IMR-90 (cell line): ENCODE data around the gene SLC44A1. TPM values are rescaled to one million over a fixed set of nuclear protein-coding genes. Genes with fewer than 3 reads are reported as not detected.

Experiments
- ATAC-seq: fragments of 200-7000 bp; cut with Tn5 transposase; 2 replicates; pipeline ENCODE4 v1.9.1; 2020; ENCODE audit warnings: low read depth, mild to moderate bottlenecking, moderate library complexity
- BruUV-seq: library from RNA; stranded (reverse); fragments of 400-500 nt; replicated peaks from 2 replicates; lab custom pipeline; 2021; lab: Mats Ljungman, UMichigan
- CTCF ChIA-PET: fragments of 300-600 bp; formaldehyde crosslinking; extraction: SDS; loops from one replicate; lab custom pipeline; 2021; ENCODE audit warnings: antibody characterized with exemption; lab: Yijun Ruan, JAX
- POLR2A ChIA-PET: fragments of 300-600 bp; sonication (Branson Sonifier 250); formaldehyde crosslinking; loops from one replicate; lab custom pipeline; 2022; ENCODE audit warnings: antibody characterized with exemption; ENCODE audit not compliant: unreplicated experiment; lab: Charles Lee
- DNase-seq: peaks from one replicate; pipeline ENCODE4 v3.0.0; 2013
- H2AFZ ChIP-seq: replicated peaks from 2 replicates; pipeline ENCODE3; 2013; ENCODE audit warnings: low read length, mild to moderate bottlenecking; ENCODE audit not compliant: poor library complexity
- H2AK5ac ChIP-seq: 2 replicates; pipeline ENCODE4 v1.6.1; 2013; ENCODE audit warnings: low read depth, low read length, inconsistent platforms
- H2AK9ac ChIP-seq: replicated peaks from 2 replicates; pipeline ENCODE3; 2013; ENCODE audit warnings: mild to moderate bottlenecking, low read depth, low read length, moderate library complexity; ENCODE audit not compliant: poor library complexity
- H2BK120ac ChIP-seq: 2 replicates; pipeline ENCODE4 v1.6.1; 2013; ENCODE audit warnings: low read depth, low read length, inconsistent platforms
- H2BK15ac ChIP-seq: 3 replicates; pipeline ENCODE4 v1.6.1; 2013; ENCODE audit warnings: low read depth, low read length, inconsistent platforms
- H2BK20ac ChIP-seq: 2 replicates; pipeline ENCODE4 v1.6.1; 2013; ENCODE audit warnings: low read depth, mild to moderate bottlenecking, inconsistent platforms, low read length, moderate library complexity
- H2BK5ac ChIP-seq: 2 replicates; pipeline ENCODE4 v1.6.1; 2013; ENCODE audit warnings: mild to moderate bottlenecking, low read depth, low read length, inconsistent platforms; ENCODE audit not compliant: poor library complexity, severe bottlenecking
- H3K14ac ChIP-seq: replicated peaks from 2 replicates; pipeline ENCODE4 v1.6.1; 2013; ENCODE audit warnings: low read depth, low read length, inconsistent platforms
- H3K18ac ChIP-seq: 2 replicates; pipeline ENCODE4 v1.6.1; 2013; ENCODE audit warnings: low read depth, low read length, control low read depth
- H3K23ac ChIP-seq: 2 replicates; pipeline ENCODE4 v1.6.1; 2013; ENCODE audit warnings: low read depth, low read length, inconsistent platforms
- H3K27ac ChIP-seq: 2 replicates; pipeline ENCODE4 v1.5.1; 2013; ENCODE audit warnings: mild to moderate bottlenecking, control low read depth, low read length; ENCODE audit not compliant: insufficient read depth
- H3K27me3 ChIP-seq: 2 replicates; pipeline ENCODE4 v1.6.1; 2013; ENCODE audit warnings: low read length; ENCODE audit not compliant: control insufficient read depth, insufficient read depth
- H3K36me3 ChIP-seq: 2 replicates; pipeline ENCODE4 v1.6.1; 2013; ENCODE audit warnings: low read length, mixed read lengths; ENCODE audit not compliant: control insufficient read depth, insufficient read depth
- H3K4ac ChIP-seq: 2 replicates; pipeline ENCODE4 v1.6.1; 2013; ENCODE audit warnings: low read depth, low read length, inconsistent platforms
- H3K4me1 ChIP-seq: 2 replicates; pipeline ENCODE4 v1.6.1; 2013; ENCODE audit warnings: low read length, mixed read lengths; ENCODE audit not compliant: control insufficient read depth, insufficient read depth
- H3K4me2 ChIP-seq: 2 replicates; pipeline ENCODE4 v1.6.1; 2013; ENCODE audit warnings: low read depth, mild to moderate bottlenecking, control low read depth, low read length, moderate library complexity
- H3K4me3 ChIP-seq: 2 replicates; pipeline ENCODE4 v1.5.1; 2013; ENCODE audit warnings: low read depth, mild to moderate bottlenecking, control low read depth, low read length, moderate library complexity; ENCODE audit not compliant: insufficient read depth
- H3K56ac ChIP-seq: 2 replicates; pipeline ENCODE4 v1.6.1; 2013; ENCODE audit warnings: low read length, inconsistent platforms; ENCODE audit not compliant: insufficient read depth; ENCODE audit errors: extremely low read depth
- H3K79me1 ChIP-seq, 2 experiments: 2 replicates each; pipeline ENCODE4 v1.6.1; 2013; ENCODE audit warnings: low read length in 2 of 2, inconsistent platforms in 1 of 2, low read depth in 1 of 2
- H3K9ac ChIP-seq: 2 replicates; pipeline ENCODE4 v1.6.1; 2013; ENCODE audit warnings: low read depth, low read length, control low read depth
- H3K9me1 ChIP-seq: 2 replicates; pipeline ENCODE4 v1.6.1; 2013; ENCODE audit warnings: low read length, inconsistent platforms; ENCODE audit not compliant: insufficient read depth
- H3K9me3 ChIP-seq: 2 replicates; pipeline ENCODE4 v1.6.1; 2013; ENCODE audit warnings: low read length; ENCODE audit not compliant: control insufficient read depth, insufficient read depth
- H4K20me1 ChIP-seq: 2 replicates; pipeline ENCODE4 v1.6.1; 2013; ENCODE audit warnings: low read length, inconsistent platforms; ENCODE audit not compliant: insufficient read depth
- H4K5ac ChIP-seq: 2 replicates; pipeline ENCODE4 v1.6.1; 2013; ENCODE audit warnings: mild to moderate bottlenecking, low read depth, low read length, control low read depth
- H4K8ac ChIP-seq, 2 experiments: 2 replicates each; pipeline ENCODE4 v1.6.1; 2013; ENCODE audit warnings: low read depth in 2 of 2, low read length in 2 of 2, control low read depth in 1 of 2, inconsistent platforms in 1 of 2
- H4K91ac ChIP-seq: 2 replicates; pipeline ENCODE4 v1.6.1; 2013; ENCODE audit warnings: low read depth, low read length, inconsistent platforms; ENCODE audit not compliant: insufficient read depth
- BHLHE40 ChIP-seq: fragments of 150-350 bp; IDR thresholded peaks from 2 replicates; pipeline ENCODE4 v1.6.1; 2016; ENCODE audit warnings: mild to moderate bottlenecking, low read depth, low read length
- CEBPB ChIP-seq: IDR thresholded peaks from 2 replicates; pipeline ENCODE4 v1.6.1; 2012; ENCODE audit warnings: low read depth, low read length, improper control_type of control experiment
- CHD1 ChIP-seq: IDR thresholded peaks from 2 replicates; pipeline ENCODE4 v1.6.1; 2012; ENCODE audit warnings: low read depth, low read length, improper control_type of control experiment
- ELK1 ChIP-seq: fragments of 150-350 bp; IDR thresholded peaks from 2 replicates; pipeline ENCODE4 v1.6.1; 2016; ENCODE audit warnings: low read depth, mild to moderate bottlenecking, low read length, moderate library complexity, borderline replicate concordance
- FOS ChIP-seq: fragments of 150-350 bp; IDR thresholded peaks from 2 replicates; pipeline ENCODE4 v1.6.1; 2016; ENCODE audit warnings: low read depth, low read length
- MAFK ChIP-seq: IDR thresholded peaks from 2 replicates; pipeline ENCODE4 v1.6.1; 2012; ENCODE audit warnings: low read depth, low read length, improper control_type of control experiment
- MAZ ChIP-seq: IDR thresholded peaks from 2 replicates; pipeline ENCODE4 v1.6.1; 2012; ENCODE audit warnings: low read depth, mild to moderate bottlenecking, low read length, improper control_type of control experiment, moderate library complexity, borderline replicate concordance
- MXI1 ChIP-seq: IDR thresholded peaks from 2 replicates; pipeline ENCODE4 v1.6.1; 2012; ENCODE audit warnings: low read depth, mild to moderate bottlenecking, low read length, moderate library complexity, borderline replicate concordance
- NFE2L2 ChIP-seq: fragments of 150-350 bp; IDR thresholded peaks from 2 replicates; pipeline ENCODE4 v1.6.1; 2016; ENCODE audit warnings: low read depth, mild to moderate bottlenecking, low read length
- POLR2A ChIP-seq: IDR thresholded peaks from 2 replicates; pipeline ENCODE4 v1.6.1; 2012; ENCODE audit warnings: mild to moderate bottlenecking, low read depth, low read length
- RAD21 ChIP-seq: IDR thresholded peaks from 2 replicates; pipeline ENCODE4 v1.6.1; 2012; ENCODE audit warnings: low read length, improper control_type of control experiment
- RCOR1 ChIP-seq: IDR thresholded peaks from 2 replicates; pipeline ENCODE4 v1.6.1; 2012; ENCODE audit warnings: mild to moderate bottlenecking, low read length, improper control_type of control experiment; ENCODE audit not compliant: insufficient replicate concordance
- RFX5 ChIP-seq: IDR thresholded peaks from 2 replicates; pipeline ENCODE4 v1.8.0; 2012; ENCODE audit warnings: low read depth, mild to moderate bottlenecking, low read length, moderate library complexity
- SMC3 ChIP-seq: fragments of 150-350 bp; IDR thresholded peaks from 2 replicates; pipeline ENCODE4 v1.6.1; 2016; ENCODE audit warnings: low read depth, mild to moderate bottlenecking, antibody characterized with exemption, low read length, moderate library complexity
- dilution Hi-C: fragments of 300-500 bp; cut with HindIII; formaldehyde crosslinking; loops from one replicate; pipeline ENCODE4 v1.14.3; 2018; ENCODE audit warnings: low sequenced_read_pairs; ENCODE audit not compliant: unreplicated experiment
- in situ Hi-C: fragments of 300-500 bp; cut with MboI; formaldehyde crosslinking; loops from 3 replicates; pipeline ENCODE4 v1.14.3; 2019; ENCODE audit warnings: low sequenced_read_pairs, inconsistent platforms, mixed read lengths
- intact Hi-C: fragments of 100-400 bp; cut with micrococcal nuclease; formaldehyde crosslinking; loops from 2 replicates; pipeline ENCODE4 v1.10.0; 2022
- polyA plus RNA-seq, 3 experiments: library from polyadenylated mRNA; depleted of rRNA; stranded (reverse); fragments of >200 nt; gene quantifications; 2 replicates each; pipeline ENCODE4 v1.2.3, GENCODE V29; 2012; ENCODE audit warnings: low replicate concordance in 1 of 3
- total RNA-seq: library from RNA; depleted of rRNA; stranded (reverse); fragments of >200 nt; gene quantifications from 2 replicates; pipeline ENCODE4 v1.2.3, GENCODE V29; 2012
- TF ChIP-seq, protein P1 (sequence below): fragments of 150-350 bp; IDR thresholded peaks from 2 replicates; pipeline ENCODE4 v1.6.1; 2017; ENCODE audit warnings: mild to moderate bottlenecking, antibody characterized with exemption, low read length, low read depth
- TF ChIP-seq, protein P2 (sequence below): conservative IDR thresholded peaks from 2 replicates; pipeline ENCODE4 v1.5.1; 2012; ENCODE audit warnings: mild to moderate bottlenecking, low read depth, low read length, improper control_type of control experiment

The SLC44A1 gene
- total and polyA plus RNA-seq, 2 of the 4 experiments (the other 2 are of a cell fraction): 5.2 to 21.7 TPM

DNA sequence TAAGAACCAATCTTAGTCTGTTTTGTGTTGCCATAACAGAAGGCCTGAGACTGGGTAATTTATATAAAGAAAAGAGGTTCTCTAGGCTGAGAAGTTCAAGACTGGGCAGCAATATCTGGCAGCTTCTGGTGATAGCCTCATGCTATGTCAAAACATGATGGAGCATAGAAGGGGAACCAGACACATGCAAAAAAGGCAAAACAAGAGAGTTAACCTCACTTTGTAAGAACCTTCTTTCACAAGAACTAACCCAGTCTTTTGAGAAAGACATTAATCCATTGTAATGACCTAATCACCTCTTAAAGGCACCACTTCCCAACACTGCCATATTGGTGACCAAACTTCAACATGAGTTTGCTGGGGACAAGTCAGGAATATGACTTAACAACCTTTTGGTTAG is 240.7 kb downstream of the SLC44A1 start:
- Histone ChIP-seq H2BK120ac (no peak overlapping the region), H3K27ac (no peak overlapping the region), H3K4me3 (no peak overlapping the region), H3K79me1 (peaks cover 0 to 8% of the 10 kb centered on the region in 2 experiments; a peak in 2 of 4 replicates), H3K18ac (no peak overlapping the region), H3K9me3 (no peaks in the 10 kb centered on the region), H4K8ac (no peak overlapping the region), H2BK20ac (no peak overlapping the region), H2AFZ (no peak overlapping the region), H2AK9ac (no peak overlapping the region), H4K5ac (no peak overlapping the region), H3K9ac (no peak overlapping the region), H3K56ac (no peak overlapping the region), H3K14ac (no peak overlapping the region), H3K4me1 (no peaks in the 10 kb centered on the region), H3K23ac (no peak overlapping the region), H2AK5ac (no peak overlapping the region), H2BK5ac (no peak overlapping the region), H3K27me3 (no peaks in the 10 kb centered on the region), H3K36me3 (no peaks in the 10 kb centered on the region), H3K4ac (no peak overlapping the region), H3K9me1 (no peaks in the 10 kb centered on the region), H4K91ac (no peak overlapping the region), H3K4me2 (no peak overlapping the region), H4K20me1 (no peaks in the 10 kb centered on the region; the same call in 1 of the 2 replicates), H2BK15ac (no peak overlapping the region)
- dilution Hi-C loops: no loop called here
- ATAC-seq (no peak), DNase-seq (no peak)
- no TSS peak for BruUV-seq
- no peak for TF ChIP-seq POLR2A
- TF ChIP-seq MAFK: no peak
- no peak for TF ChIP-seq FOS
- no peak for TF ChIP-seq MXI1
- no peak for TF ChIP-seq RCOR1
- TF ChIP-seq BHLHE40: no peak
- TF ChIP-seq, protein P1, sequence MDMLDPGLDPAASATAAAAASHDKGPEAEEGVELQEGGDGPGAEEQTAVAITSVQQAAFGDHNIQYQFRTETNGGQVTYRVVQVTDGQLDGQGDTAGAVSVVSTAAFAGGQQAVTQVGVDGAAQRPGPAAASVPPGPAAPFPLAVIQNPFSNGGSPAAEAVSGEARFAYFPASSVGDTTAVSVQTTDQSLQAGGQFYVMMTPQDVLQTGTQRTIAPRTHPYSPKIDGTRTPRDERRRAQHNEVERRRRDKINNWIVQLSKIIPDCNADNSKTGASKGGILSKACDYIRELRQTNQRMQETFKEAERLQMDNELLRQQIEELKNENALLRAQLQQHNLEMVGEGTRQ: no peak
- TF ChIP-seq RAD21: no peak
- TF ChIP-seq SMC3: no peak
- TF ChIP-seq, protein P2, sequence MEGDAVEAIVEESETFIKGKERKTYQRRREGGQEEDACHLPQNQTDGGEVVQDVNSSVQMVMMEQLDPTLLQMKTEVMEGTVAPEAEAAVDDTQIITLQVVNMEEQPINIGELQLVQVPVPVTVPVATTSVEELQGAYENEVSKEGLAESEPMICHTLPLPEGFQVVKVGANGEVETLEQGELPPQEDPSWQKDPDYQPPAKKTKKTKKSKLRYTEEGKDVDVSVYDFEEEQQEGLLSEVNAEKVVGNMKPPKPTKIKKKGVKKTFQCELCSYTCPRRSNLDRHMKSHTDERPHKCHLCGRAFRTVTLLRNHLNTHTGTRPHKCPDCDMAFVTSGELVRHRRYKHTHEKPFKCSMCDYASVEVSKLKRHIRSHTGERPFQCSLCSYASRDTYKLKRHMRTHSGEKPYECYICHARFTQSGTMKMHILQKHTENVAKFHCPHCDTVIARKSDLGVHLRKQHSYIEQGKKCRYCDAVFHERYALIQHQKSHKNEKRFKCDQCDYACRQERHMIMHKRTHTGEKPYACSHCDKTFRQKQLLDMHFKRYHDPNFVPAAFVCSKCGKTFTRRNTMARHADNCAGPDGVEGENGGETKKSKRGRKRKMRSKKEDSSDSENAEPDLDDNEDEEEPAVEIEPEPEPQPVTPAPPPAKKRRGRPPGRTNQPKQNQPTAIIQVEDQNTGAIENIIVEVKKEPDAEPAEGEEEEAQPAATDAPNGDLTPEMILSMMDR: no peak
- TF ChIP-seq NFE2L2: no peak
- TF ChIP-seq ELK1: no peak
- TF ChIP-seq RFX5: no peak
- no peak for TF ChIP-seq CHD1
- no peak for TF ChIP-seq MAZ
- no peak for TF ChIP-seq CEBPB
- ChIA-PET POLR2A (no interaction called here), CTCF (no interaction called here)
- in situ Hi-C loops: loop anchor here (25.0 kb wide), 1 partner anchor 98 kb away; no protein-coding TSS in a partner anchor
- intact Hi-C loops: no loop called here
